ENCODE results near the gene MMP24. TPM values are rescaled to one million over a fixed set of nuclear protein-coding genes. Genes with fewer than 3 reads are reported as not detected.
"Not testable (repeated sequence)": the region's sequence is repeated elsewhere in the genome, so short reads cannot be mapped to it uniquely, and the experiment has no call there.

MMP24 gene
- total and polyA plus RNA-seq, 10 donors: 0.10 to 0.32 (median 0.18) TPM

- H3K9me3 ChIP-seq: no peaks in the 10 kb centered on the region
- no peaks in the 10 kb centered on the region for H3K27me3 ChIP-seq (replicated peaks in 1 of 7)
- H3K4me1 ChIP-seq: peaks cover 4 to 27% (median 24%) of the 10 kb centered on the region in 6 donors
- no peak overlapping the region for H3K27ac ChIP-seq
- 91 to 94% (median 94%) methylated on average over 12 of the region's 12 CpGs for WGBS, 5 donors
- intact Hi-C loops (cut with DNase I; ENCODE audit: low total_unique reads): no loop called here
- TF ChIP-seq POLR2AphosphoS5 (IDR thresholded peaks at IDR 0.05) (no peak), POLR2A (IDR thresholded peaks at IDR 0.05) (no peak), CTCF (IDR thresholded peaks at IDR 0.05 in 8 of 11, conservative IDR thresholded peaks at IDR 0.05 in 3 of 11) (no peak)
- no peak overlapping the region for H3K4me3 ChIP-seq
- peaks cover 0 to 38% (median 0%) of the 10 kb centered on the region in 6 donors for H3K36me3 ChIP-seq
- DNase-seq: no peak
Observed at GRCh38 chr20:35254448-35254999, 28.0 kb downstream of the MMP24 start.

GRCh38 chr20:35257175-35257909, 30.9 kb downstream of the MMP24 start:
- no peak overlapping the region for H3K4me3 ChIP-seq

GRCh38 chr20:35260426-35260825, 33.9 kb downstream of the MMP24 start:
- intact Hi-C loops (cut with DNase I; ENCODE audit: low total_unique reads): no loop called here
- TF ChIP-seq CTCF (IDR thresholded peaks at IDR 0.05 in 8 of 11, conservative IDR thresholded peaks at IDR 0.05 in 3 of 11): no peak
- no peak for TF ChIP-seq POLR2A (IDR thresholded peaks at IDR 0.05)
- no peak for TF ChIP-seq POLR2AphosphoS5 (IDR thresholded peaks at IDR 0.05)
- WGBS, 5 donors: 80 to 94% (median 90%) methylated on average over 1 to 6 of the region's 6 CpGs

More at GRCh38 chr20:35257175-35257909, 30.9 kb downstream of the MMP24 start:
- Histone ChIP-seq H3K27ac (no peak overlapping the region), H3K27me3 (replicated peaks in 1 of 7) (no peaks in the 10 kb centered on the region), H3K9me3 (no peaks in the 10 kb centered on the region), H3K4me1 (peaks cover 0 to 3% (median 2%) of the 10 kb centered on the region in 6 donors), H3K36me3 (peaks cover 0 to 63% (median 3%) of the 10 kb centered on the region in 6 donors)
- intact Hi-C loops (cut with DNase I; ENCODE audit: low total_unique reads): no loop called here
- DNase-seq: no peak
- TF ChIP-seq CTCF (IDR thresholded peaks at IDR 0.05 in 8 of 11, conservative IDR thresholded peaks at IDR 0.05 in 3 of 11) (no peak), POLR2A (IDR thresholded peaks at IDR 0.05) (no peak), POLR2AphosphoS5 (IDR thresholded peaks at IDR 0.05) (no peak)
- 82 to 90% (median 87%) methylated on average over 8 of the region's 8 CpGs for WGBS, 5 donors

DNA sequence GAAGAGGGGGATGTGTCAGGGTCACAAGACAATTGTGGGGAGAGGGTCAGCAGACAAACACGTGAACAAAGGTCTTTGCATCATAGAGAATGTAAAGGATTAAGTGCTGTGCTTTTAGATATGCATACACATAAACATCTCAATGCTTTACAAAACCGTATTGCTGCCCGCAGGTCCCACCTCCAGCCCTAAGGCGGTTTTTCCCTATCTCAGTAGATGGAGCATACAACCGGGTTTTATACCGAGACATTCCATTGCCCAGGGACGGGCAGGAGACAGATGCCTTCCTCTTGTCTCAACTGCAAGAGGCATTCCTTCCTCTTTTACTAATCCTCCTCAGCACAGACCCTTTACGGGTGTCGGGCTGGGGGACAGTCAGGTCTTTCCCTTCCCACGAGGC, 35.8 kb downstream of the MMP24 start:
- H3K27ac ChIP-seq; H3K9me3 ChIP-seq; intact Hi-C loops (cut with DNase I; ENCODE audit: low total_unique reads); DNase-seq; H3K27me3 ChIP-seq (replicated peaks in 1 of 7); H3K4me3 ChIP-seq; H3K4me1 ChIP-seq: not testable (repeated sequence)
- H3K36me3 ChIP-seq: peaks cover 0 to 87% (median 16%) of the 10 kb centered on the region in 6 donors
- 69 to 83% (median 75%) methylated on average over 7 to 8 of the region's 10 CpGs for WGBS, 5 donors

More at GRCh38 chr20:35260426-35260825, 33.9 kb downstream of the MMP24 start:
- Histone ChIP-seq H3K27ac (no peak overlapping the region), H3K9me3 (no peaks in the 10 kb centered on the region), H3K27me3 (replicated peaks in 1 of 7) (no peaks in the 10 kb centered on the region), H3K4me3 (no peak overlapping the region), H3K4me1 (no peaks in the 10 kb centered on the region), H3K36me3 (peaks cover 0 to 77% (median 6%) of the 10 kb centered on the region in 6 donors)
- no peak for DNase-seq

- intact Hi-C loops (cut with DNase I; ENCODE audit: low total_unique reads); H3K4me1 ChIP-seq; H3K4me3 ChIP-seq; DNase-seq; H3K27ac ChIP-seq; H3K9me3 ChIP-seq; H3K27me3 ChIP-seq (replicated peaks in 1 of 7): not testable (repeated sequence)
- WGBS, 5 donors: 85 to 97% (median 93%) methylated on average over 5 of the region's 8 CpGs
- H3K36me3 ChIP-seq: peaks cover 0 to 88% (median 22%) of the 10 kb centered on the region in 6 donors
Observed at GRCh38 chr20:35262731-35263531, 36.4 kb downstream of the MMP24 start.

Measured in spleen (tissue), 11 donors.